GM18868 (cell line): Measurements from ENCODE around the gene COL8A2.
"Not testable (repeated sequence)": the region's sequence is repeated elsewhere in the genome, so short reads cannot be mapped to it uniquely, and the experiment has no call there.

Source experiments
- ATAC-seq: cut with Tn5 transposase; IDR thresholded peaks from one replicate; pipeline ENCODE4 v1.9.1; 2021; ENCODE audit warnings: mild to moderate bottlenecking, moderate library complexity; ENCODE audit not compliant: unreplicated experiment

COL8A2 gene

GRCh38 chr1:36125129-36125991 lies at the start of gene COL8A2:
TSS of gene COL8A2 (minus strand) at chr1:36125222. CDS start at chr1:36100242, 24,980 bp downstream.
- no peak for ATAC-seq

- ATAC-seq: no peak
Measured at GRCh38 chr1:36174713-36175112, 49.7 kb upstream of the COL8A2 start.

- no peak for ATAC-seq
Measured at GRCh38 chr1:36172983-36173382, 48.0 kb upstream of the COL8A2 start.

- ATAC-seq: no peak
Measured at GRCh38 chr1:36172017-36172747, 47.2 kb upstream of the COL8A2 start.

GRCh38 chr1:36170643-36171412 lies 45.8 kb upstream of the COL8A2 start:
- ATAC-seq: no peak

GRCh38 chr1:36168514-36168913 lies 43.5 kb upstream of the COL8A2 start:
- no peak for ATAC-seq

- no peak for ATAC-seq
Measured at GRCh38 chr1:36166938-36167905, 42.2 kb upstream of the COL8A2 start.

GRCh38 chr1:36166136-36166535 lies 41.1 kb upstream of the COL8A2 start:
- ATAC-seq: no peak

- no peak for ATAC-seq
Measured at GRCh38 chr1:36165145-36165544, 40.1 kb upstream of the COL8A2 start.

- no peak for ATAC-seq
Measured at GRCh38 chr1:36164361-36164760, 39.3 kb upstream of the COL8A2 start.

GRCh38 chr1:36163426-36163825 lies 38.4 kb upstream of the COL8A2 start:
- no peak for ATAC-seq

- ATAC-seq: no peak
Measured at GRCh38 chr1:36162680-36163239, 37.7 kb upstream of the COL8A2 start.

- peak; percentile 58 for ATAC-seq
Measured at GRCh38 chr1:36161641-36162531, 36.9 kb upstream of the COL8A2 start.

GRCh38 chr1:36160949-36161485 lies 36.0 kb upstream of the COL8A2 start:
- ATAC-seq: no peak

- ATAC-seq: no peak
Measured at GRCh38 chr1:36160388-36160948, 35.4 kb upstream of the COL8A2 start.

GRCh38 chr1:36159614-36160387 lies 34.8 kb upstream of the COL8A2 start:
- ATAC-seq: no peak

- ATAC-seq: not testable (repeated sequence)
Measured at GRCh38 chr1:36158827-36159252, 33.8 kb upstream of the COL8A2 start.
